K562 (cell line): ENCODE measurements around the gene DACT3. TPM values are rescaled to one million over a fixed set of nuclear protein-coding genes. Genes with fewer than 3 reads are reported as not detected.

Source experiments
- ATAC-seq: fragments of 200-7000 bp; cut with Tn5 transposase; 3 replicates; pipeline ENCODE4 v1.9.1; 2020; ENCODE audit warnings: moderate library complexity
- BruUV-seq: library from RNA; stranded (reverse); fragments of 400-500 nt; replicated peaks from 2 replicates; lab custom pipeline; 2021; lab: Mats Ljungman, UMichigan
- CTCF ChIA-PET: fragments of 300-600 bp; formaldehyde crosslinking; extraction: SDS; loops from one replicate; lab custom pipeline; 2021; ENCODE audit warnings: low intra/inter-chr PET ratio; lab: Yijun Ruan, JAX
- POLR2A ChIA-PET: fragments of 300-600, 350-650 bp; sonication (Branson Sonifier 250); formaldehyde crosslinking; extraction: SDS; loops from one replicate; lab custom pipeline; 2021; ENCODE audit warnings: antibody characterized with exemption, inconsistent platforms; lab: Yijun Ruan, JAX
- DNase-seq, 4 experiments: peaks; one replicate each; pipeline versions ENCODE4 v3.0.0 to v3.0.0-alpha.2; 2011 to 2018; ENCODE audit warnings: low spot score in 3 of 4, mixed read lengths in 3 of 4; ENCODE audit errors: extremely low read depth in 1 of 4
- FAIRE-seq: peaks from 2 replicates; lab custom pipeline; 2011; peaks lifted over from hg19 to GRCh38; lab: Jason Lieb, UNC
- H2AFZ ChIP-seq: 2 replicates; pipeline ENCODE4 v1.6.0; 2011; ENCODE audit warnings: low read depth, low read length, control low read depth, inconsistent platforms
- H3K27ac ChIP-seq: fragments of 200-600 bp; 3 replicates; pipeline ENCODE4 v1.8.0; 2011; ENCODE audit warnings: low read depth, mild to moderate bottlenecking, control low read depth, inconsistent platforms, low read length, moderate library complexity, mixed read lengths; ENCODE audit errors: extremely low read depth
- H3K27me3 ChIP-seq, 2 experiments: fragments of 300-600 bp in 1 of 2; 2 replicates in 1 of 2; 3 replicates in 1 of 2; pipeline versions ENCODE4 v1.6.0 to v1.8.0; 2011; ENCODE audit warnings: inconsistent platforms in 2 of 2, low read length in 2 of 2, mild to moderate bottlenecking in 1 of 2, mixed read lengths in 1 of 2, moderate library complexity in 1 of 2; ENCODE audit not compliant: control insufficient read depth in 2 of 2, insufficient read depth in 2 of 2
- H3K36me3 ChIP-seq: fragments of 300-600 bp; 3 replicates; pipeline ENCODE4 v1.8.0; 2011; ENCODE audit warnings: mild to moderate bottlenecking, low read length, inconsistent platforms; ENCODE audit not compliant: control insufficient read depth, insufficient read depth
- H3K4me1 ChIP-seq, 2 experiments: fragments of 200-600 bp in 1 of 2; replicated peaks in 1 of 2; 2 replicates in 1 of 2; 3 replicates in 1 of 2; pipeline versions ENCODE4 v1.5.1 to v1.8.0; 2011; ENCODE audit warnings: inconsistent platforms in 2 of 2, low read length in 2 of 2, mild to moderate bottlenecking in 1 of 2, mixed read lengths in 1 of 2, moderate library complexity in 1 of 2; ENCODE audit not compliant: control insufficient read depth in 2 of 2, insufficient read depth in 2 of 2
- H3K4me2 ChIP-seq: 2 replicates; pipeline ENCODE4 v1.6.1; 2011; ENCODE audit warnings: low read length, control low read depth, inconsistent platforms, mixed read lengths; ENCODE audit not compliant: insufficient read depth
- H3K4me3 ChIP-seq: fragments of 200-600 bp; sonication (generic), shearing (Covaris generic); 2 replicates; pipeline ENCODE4 v1.5.1; 2016; ENCODE audit warnings: control low read depth, inconsistent platforms
- H3K79me2 ChIP-seq: fragments of 200-600 bp; 3 replicates; pipeline ENCODE4 v1.8.0; 2011; ENCODE audit warnings: low read length, inconsistent platforms; ENCODE audit not compliant: control insufficient read depth, insufficient read depth
- H3K9ac ChIP-seq, 2 experiments: 2 replicates each; pipeline versions ENCODE4 v1.6.0 to v1.6.1; 2011; ENCODE audit warnings: low read depth in 2 of 2, low read length in 2 of 2, control low read depth in 1 of 2, inconsistent platforms in 1 of 2, mild to moderate bottlenecking in 1 of 2, mixed read lengths in 1 of 2; ENCODE audit not compliant: insufficient read depth in 1 of 2
- H3K9me1 ChIP-seq: one replicate; pipeline ENCODE4 v1.6.0; 2011; ENCODE audit warnings: inconsistent platforms, mild to moderate bottlenecking, low read length, moderate library complexity; ENCODE audit not compliant: control insufficient read depth, insufficient read depth
- H3K9me3 ChIP-seq: replicated peaks from 2 replicates; pipeline ENCODE4 v1.5.1; 2011; ENCODE audit warnings: low read depth, low read length, inconsistent platforms; ENCODE audit not compliant: control insufficient read depth, insufficient read depth
- H4K20me1 ChIP-seq: replicated peaks from 2 replicates; pipeline ENCODE4 v1.6.1; 2011; ENCODE audit warnings: low read length, inconsistent platforms, mixed read lengths; ENCODE audit not compliant: control insufficient read depth, insufficient read depth
- MBD2 ChIP-seq: sonication (generic); IDR thresholded peaks from 2 replicates; pipeline ENCODE4 v1.6.1; 2016; ENCODE audit warnings: low read depth, borderline replicate concordance
- PHF20 ChIP-seq: fragments of 450-650 bp; IDR thresholded peaks from 2 replicates; pipeline ENCODE4 v1.6.1; 2018; ENCODE audit not compliant: partially characterized antibody
- RBM25 ChIP-seq: fragments of 200-400 bp; formaldehyde crosslinking; IDR thresholded peaks from 2 replicates; pipeline ENCODE4 v1.6.1; 2018; ENCODE audit warnings: low read length, low read depth, moderate library complexity; ENCODE audit not compliant: severe bottlenecking
- SMAD3 ChIP-seq: fragments of 450-650 bp; formaldehyde crosslinking; conservative IDR thresholded peaks from 2 replicates; pipeline ENCODE4 v1.4.0; 2020; ENCODE audit warnings: mild to moderate bottlenecking
- STAT5A ChIP-seq: IDR thresholded peaks from 2 replicates; pipeline ENCODE4 v1.6.1; 2012; ENCODE audit warnings: low read length, inconsistent platforms, borderline replicate concordance
- TAF7 ChIP-seq: fragments of 450-650 bp; IDR thresholded peaks from 2 replicates; pipeline ENCODE4 v1.6.1; 2016; ENCODE audit warnings: missing genetic modification characterization, missing compliant biosample characterization
- ZEB2 ChIP-seq: fragments of 450-650 bp; IDR thresholded peaks from 2 replicates; pipeline ENCODE4 v1.6.1; 2016
- ZNF121 ChIP-seq: sonication (generic); formaldehyde crosslinking; conservative IDR thresholded peaks from 2 replicates; pipeline ENCODE4 v1.8.0; 2022; ENCODE audit warnings: missing genetic modification reagents
- ZNF146 ChIP-seq: IDR thresholded peaks from one replicate; pipeline ENCODE4 v1.6.1; 2018; ENCODE audit warnings: missing compliant biosample characterization; ENCODE audit not compliant: unreplicated experiment
- ZNF347 ChIP-seq: fragments of 450-650 bp; formaldehyde crosslinking; IDR thresholded peaks from 2 replicates; pipeline ENCODE4 v1.4.0; 2020; ENCODE audit warnings: low read depth, mild to moderate bottlenecking, moderate library complexity
- ZNF431 ChIP-seq: sonication (generic); formaldehyde crosslinking; IDR thresholded peaks from 2 replicates; pipeline ENCODE4 v1.8.0; 2022; ENCODE audit warnings: mild to moderate bottlenecking, missing genetic modification reagents
- WGBS: fragments of 100-300 bp; shearing (Covaris generic); methylation state at CpG from one replicate; pipeline ENCODE4 v1.1.6; 2016; ENCODE audit warnings: low coverage, mixed read lengths; ENCODE audit not compliant: insufficient coverage; ENCODE audit errors: missing lambda C conversion rate; 5-methylcytosine and 5-hydroxymethylcytosine counted together
- in situ Hi-C: fragments of 300-500 bp; cut with MboI; formaldehyde crosslinking; loops from 4 replicates; pipeline ENCODE4 v1.15.0; 2018; ENCODE audit warnings: inconsistent platforms, mixed read lengths
- intact Hi-C: fragments of 100-400 bp; cut with micrococcal nuclease; formaldehyde crosslinking; loops from 2 replicates; pipeline ENCODE4 v1.14.2; 2022
- polyA plus RNA-seq, 8 experiments: library from polyadenylated mRNA; depleted of rRNA in 4 of 8; stranded (reverse) in 5 of 8; unstranded in 3 of 8; fragments of >200 nt; fragmentation: Nextera tagmentation in 2 of 8; fragmentation: Illumina TruSeq in 1 of 8; extraction: Ambion mirVana in 2 of 8; extraction: Trizol in 1 of 8; gene quantifications; 2 replicates each; pipeline versions ENCODE4 v1.2.1 to v1.2.3, GENCODE V29; 2011 to 2014; ENCODE audit warnings: inconsistent platforms in 1 of 8, missing spikeins in 1 of 8
- total RNA-seq, 7 experiments: library from RNA; depleted of rRNA in 6 of 7; stranded (reverse); fragments of >200 nt in 6 of 7; fragmentation: Illumina TruSeq in 2 of 7; extraction: Trizol in 2 of 7; gene quantifications; 2 replicates each; pipeline versions ENCODE4 v1.2.1 to v1.2.3, GENCODE V29; 2011 to 2021; ENCODE audit warnings: low replicate concordance in 1 of 7

Gene DACT3
- total and polyA plus RNA-seq, 9 of the 15 experiments (the other 6 are each of a cell fraction or from before 2014, with no cell fraction given): 0.67 to 6.5 (median 3.5) TPM

GRCh38 chr19:46650445-46650844, 10.5 kb downstream of the DACT3 start:
- in situ Hi-C loops: no loop called here

More at GRCh38 chr19:46650445-46650844, 10.5 kb downstream of the DACT3 start:
- TF ChIP-seq ZEB2: no peak
- peak; percentile 6 for TF ChIP-seq RBM25
- no peak for TF ChIP-seq ZNF431 (CRISPR knock-in tag)
- TF ChIP-seq MBD2: no peak
- no peak for TF ChIP-seq STAT5A
- TF ChIP-seq ZNF146 (CRISPR knock-in tag): no peak
- TF ChIP-seq PHF20: no peak
- no peak for TF ChIP-seq ZNF347
- peak; percentile 93 for TF ChIP-seq ZNF121
- TF ChIP-seq SMAD3: no peak
- TF ChIP-seq TAF7 (tag): no peak
- Histone ChIP-seq H3K9me1 (no peaks in the 10 kb centered on the region), H3K27ac (no peak overlapping the region), H3K9ac (no peak overlapping the region), H3K27me3 (no peaks in the 10 kb centered on the region), H3K4me3 (no peak overlapping the region), H3K79me2 (no peaks in the 10 kb centered on the region), H2AFZ (no peak overlapping the region), H3K9me3 (no peaks in the 10 kb centered on the region), H3K4me2 (no peak overlapping the region), H3K4me1 (peaks cover 0 to 10% of the 10 kb centered on the region in 2 experiments; a peak in 3 of 5 replicates), H3K36me3 (no peaks in the 10 kb centered on the region), H4K20me1 (no peaks in the 10 kb centered on the region)
- ChIA-PET POLR2A (interaction anchor here (0.6 kb wide), 1 partner anchor 99 kb away, joined by 3 read pairs; no protein-coding TSS in a partner anchor), CTCF (no interaction called here)
- intact Hi-C loops: no loop called here
- ATAC-seq (no peak), DNase-seq (peak in 1 of 4 experiments; percentile 3), FAIRE-seq (no peak)
- BruUV-seq: no TSS peak
- WGBS: 82% methylated on average over 4 of the region's 7 CpGs
